Stimulated activated CD8-positive, alpha-beta memory T cell treated with anti-CD3 and anti-CD28 coated beads, Interleukin-12 subunit alpha, Interleukin-12 subunit beta, amount 100 ng/mL, for 1 hour (primary cell): ENCODE measurements around the gene LRRC8D.

ENCODE experiments used
- DNase-seq: peaks from one replicate; pipeline ENCODE4 v3.0.0-alpha.2; 2020; ENCODE audit warnings: low read depth

The LRRC8D gene

GRCh38 chr1:89896105-89896942 lies 75.5 kb downstream of the LRRC8D start:
- DNase-seq, result no peak

- DNase-seq, result no peak
These were observed 76.7 kb downstream of the LRRC8D start for GRCh38 chr1:89897347-89898133.

- no peak for DNase-seq
These were observed 77.3 kb downstream of the LRRC8D start for GRCh38 chr1:89898150-89898549.

- no peak for DNase-seq
These were observed 78.1 kb downstream of the LRRC8D start for GRCh38 chr1:89898695-89899470.

GRCh38 chr1:89900323-89900722 lies 79.5 kb downstream of the LRRC8D start:
- no peak for DNase-seq

GRCh38 chr1:89900791-89901708 lies 80.2 kb downstream of the LRRC8D start:
- no peak for DNase-seq

- DNase-seq, result no peak
These were observed 81.3 kb downstream of the LRRC8D start for GRCh38 chr1:89901957-89902669.

- no peak for DNase-seq
These were observed 82.7 kb downstream of the LRRC8D start for GRCh38 chr1:89903550-89903949.

- no peak for DNase-seq
These were observed 83.6 kb downstream of the LRRC8D start for GRCh38 chr1:89904219-89904980.

- no peak for DNase-seq
These were observed 84.7 kb downstream of the LRRC8D start for GRCh38 chr1:89905395-89906058.

GRCh38 chr1:89906088-89906487 lies 85.3 kb downstream of the LRRC8D start:
- DNase-seq, result no peak

GRCh38 chr1:89907727-89908212 lies 86.9 kb downstream of the LRRC8D start:
- no peak for DNase-seq

GRCh38 chr1:89908273-89908671 lies 87.4 kb downstream of the LRRC8D start:
- DNase-seq, result no peak

- no peak for DNase-seq
These were observed 88.0 kb downstream of the LRRC8D start for GRCh38 chr1:89908672-89909436.

- DNase-seq, result no peak
These were observed 89.4 kb downstream of the LRRC8D start for GRCh38 chr1:89910268-89910667.

GRCh38 chr1:89910780-89911179 lies 89.9 kb downstream of the LRRC8D start:
- no peak for DNase-seq

- DNase-seq, result no peak
These were observed 90.6 kb downstream of the LRRC8D start for GRCh38 chr1:89911191-89911991.

- no peak for DNase-seq
These were observed 91.2 kb downstream of the LRRC8D start for GRCh38 chr1:89912073-89912472.
